ENCODE data around the gene HADHA.

GRCh38 chr2:26175466-26176278 lies 68.8 kb downstream of the HADHA start:
- TF ChIP-seq USF2 (CRISPR knock-in tag; IDR thresholded peaks at IDR 0.05) (no peak), AFF4 (CRISPR knock-in tag; IDR thresholded peaks at IDR 0.05; ENCODE audit: borderline replicate concordance) (no peak), TEAD4 (CRISPR knock-in tag; IDR thresholded peaks at IDR 0.05) (no peak), CTCF (IDR thresholded peaks at IDR 0.05) (no peak), ZNF232 (CRISPR knock-in tag; IDR thresholded peaks at IDR 0.05) (no peak), MAX (CRISPR knock-in tag; IDR thresholded peaks at IDR 0.05) (no peak), NFYB (CRISPR knock-in tag; conservative IDR thresholded peaks at IDR 0.05; ENCODE audit: low read depth) (no peak), IRF1 (CRISPR knock-in tag; IDR thresholded peaks at IDR 0.05) (no peak), STAT6 (CRISPR knock-in tag; conservative IDR thresholded peaks at IDR 0.05; ENCODE audit: low read depth) (no peak), GTF2I (CRISPR knock-in tag; conservative IDR thresholded peaks at IDR 0.05) (no peak), ZBTB21 (CRISPR knock-in tag; IDR thresholded peaks at IDR 0.05; ENCODE audit: borderline replicate concordance) (no peak), E2F4 (CRISPR knock-in tag; IDR thresholded peaks at IDR 0.05; ENCODE audit: borderline replicate concordance, low read depth) (no peak)
